WTC11 (cell line): ENCODE data around the gene VEZT. TPM values are rescaled to one million over a fixed set of nuclear protein-coding genes. Genes with fewer than 3 reads are reported as not detected.
"Not testable (repeated sequence)": the region's sequence is repeated elsewhere in the genome, so short reads cannot be mapped to it uniquely, and the experiment has no call there.

Experiments
- ATAC-seq: fragments of 200-7000 bp; cut with Tn5 transposase; 2 replicates; pipeline ENCODE4 v1.10.0; 2021; ENCODE audit warnings: mild to moderate bottlenecking, moderate library complexity
- CTCF ChIA-PET: fragments of 300-600 bp; sonication (Branson Sonifier 250); formaldehyde crosslinking; loops from one replicate; lab custom pipeline; 2021; ENCODE audit warnings: antibody characterized with exemption; lab: Charles Lee
- POLR2A ChIA-PET: fragments of 350-600 bp; sonication (Branson Sonifier 250); formaldehyde crosslinking; loops from one replicate; lab custom pipeline; 2021; ENCODE audit warnings: antibody characterized with exemption; lab: Charles Lee
- DNase-seq: peaks from one replicate; pipeline ENCODE4 v3.0.0; 2021; ENCODE audit warnings: low spot score
- H3K27ac Mint-ChIP-seq: 2 replicates; pipeline ENCODE4 v1.8.0; 2021; ENCODE audit warnings: mixed read lengths
- H3K27me3 Mint-ChIP-seq: 2 replicates; pipeline ENCODE4 v1.8.0; 2021; ENCODE audit warnings: low read depth, mild to moderate bottlenecking, moderate library complexity, mixed read lengths
- H3K36me3 Mint-ChIP-seq: 2 replicates; pipeline ENCODE4 v1.8.0; 2021; ENCODE audit warnings: mixed read lengths
- H3K4me1 Mint-ChIP-seq: 2 replicates; pipeline ENCODE4 v1.8.0; 2022; ENCODE audit warnings: mixed read lengths
- H3K4me3 Mint-ChIP-seq: 2 replicates; pipeline ENCODE4 v1.8.0; 2021; ENCODE audit warnings: mild to moderate bottlenecking, moderate library complexity, mixed read lengths
- H3K9me3 Mint-ChIP-seq: 2 replicates; pipeline ENCODE4 v1.8.0; 2021; ENCODE audit warnings: mixed read lengths
- CREB1 ChIP-seq: sonication (generic); formaldehyde crosslinking; IDR thresholded peaks from 2 replicates; pipeline ENCODE4 v1.8.0; 2023; ENCODE audit warnings: mild to moderate bottlenecking, missing genetic modification reagents
- JUN ChIP-seq: sonication (generic); formaldehyde crosslinking; IDR thresholded peaks from 2 replicates; pipeline ENCODE4 v1.8.0; 2023; ENCODE audit warnings: mild to moderate bottlenecking, missing genetic modification reagents
- KAT7 ChIP-seq: sonication (generic); formaldehyde crosslinking; IDR thresholded peaks from 2 replicates; pipeline ENCODE4 v1.8.1; 2023; ENCODE audit warnings: missing genetic modification reagents, mild to moderate bottlenecking, borderline replicate concordance
- NFE2L1 ChIP-seq: sonication (generic); formaldehyde crosslinking; IDR thresholded peaks from 2 replicates; pipeline ENCODE4 v1.8.1; 2023; ENCODE audit warnings: missing genetic modification reagents
- NR2C2 ChIP-seq: sonication (generic); formaldehyde crosslinking; IDR thresholded peaks from 2 replicates; pipeline ENCODE4 v1.8.0; 2022; ENCODE audit warnings: mild to moderate bottlenecking, missing genetic modification reagents
- RELA ChIP-seq: sonication (generic); formaldehyde crosslinking; IDR thresholded peaks from 2 replicates; pipeline ENCODE4 v1.8.1; 2022; ENCODE audit warnings: missing genetic modification reagents, mild to moderate bottlenecking, borderline replicate concordance
- SMAD3 ChIP-seq: sonication (generic); formaldehyde crosslinking; IDR thresholded peaks from 2 replicates; pipeline ENCODE4 v1.8.0; 2022; ENCODE audit warnings: missing genetic modification reagents, mild to moderate bottlenecking, borderline replicate concordance
- SMAD4 ChIP-seq: sonication (generic); formaldehyde crosslinking; IDR thresholded peaks from 2 replicates; pipeline ENCODE4 v1.8.0; 2022; ENCODE audit warnings: mild to moderate bottlenecking, missing genetic modification reagents
- TCF7 ChIP-seq: sonication (generic); formaldehyde crosslinking; IDR thresholded peaks from 2 replicates; pipeline ENCODE4 v1.8.0; 2022; ENCODE audit warnings: mild to moderate bottlenecking, low read depth, missing genetic modification reagents, moderate library complexity
- TEAD4 ChIP-seq: sonication (generic); formaldehyde crosslinking; IDR thresholded peaks from 2 replicates; pipeline ENCODE4 v1.8.0; 2022; ENCODE audit warnings: mild to moderate bottlenecking, missing genetic modification reagents
- ZNF416 ChIP-seq: fragments of 250-450 bp; sonication (Bioruptor Pico); IDR thresholded peaks from 2 replicates; pipeline ENCODE4 v1.9.0; 2021; ENCODE audit warnings: mild to moderate bottlenecking, inconsistent platforms
- ZNF671 ChIP-seq: fragments of 250-450 bp; sonication (Bioruptor Pico); IDR thresholded peaks from 2 replicates; pipeline ENCODE4 v1.8.0; 2021; ENCODE audit warnings: mild to moderate bottlenecking
- total RNA-seq: library from RNA; stranded (reverse); gene quantifications from 3 replicates; pipeline ENCODE4 v1.2.3, GENCODE V29; 2021
- TF ChIP-seq, protein P1 (sequence below): sonication (generic); formaldehyde crosslinking; IDR thresholded peaks from 2 replicates; pipeline ENCODE4 v1.8.0; 2022; ENCODE audit warnings: mild to moderate bottlenecking, missing genetic modification reagents
- TF ChIP-seq, protein P2 (sequence below): sonication (generic); formaldehyde crosslinking; IDR thresholded peaks from 2 replicates; pipeline ENCODE4 v1.8.0; 2022; ENCODE audit warnings: missing genetic modification reagents
- TF ChIP-seq, protein P3 (sequence below): sonication (generic); formaldehyde crosslinking; IDR thresholded peaks from 2 replicates; pipeline ENCODE4 v1.8.0; 2023; ENCODE audit warnings: missing genetic modification reagents
- TF ChIP-seq, protein P4 (sequence below): fragments of 250-450 bp; sonication (Bioruptor Pico); IDR thresholded peaks from 2 replicates; pipeline ENCODE4 v1.9.0; 2021; ENCODE audit warnings: mild to moderate bottlenecking
- TF ChIP-seq, protein P5 (sequence below): sonication (generic); formaldehyde crosslinking; IDR thresholded peaks from 2 replicates; pipeline ENCODE4 v1.8.1; 2023; ENCODE audit warnings: mild to moderate bottlenecking, missing genetic modification reagents
- TF ChIP-seq, protein P6 (sequence below): sonication (generic); formaldehyde crosslinking; IDR thresholded peaks from 2 replicates; pipeline ENCODE4 v1.8.1; 2023; ENCODE audit warnings: mild to moderate bottlenecking, moderate library complexity, missing genetic modification reagents

VEZT gene
- total RNA-seq, 1 experiment from 2014 or later = 54.5 TPM

DNA sequence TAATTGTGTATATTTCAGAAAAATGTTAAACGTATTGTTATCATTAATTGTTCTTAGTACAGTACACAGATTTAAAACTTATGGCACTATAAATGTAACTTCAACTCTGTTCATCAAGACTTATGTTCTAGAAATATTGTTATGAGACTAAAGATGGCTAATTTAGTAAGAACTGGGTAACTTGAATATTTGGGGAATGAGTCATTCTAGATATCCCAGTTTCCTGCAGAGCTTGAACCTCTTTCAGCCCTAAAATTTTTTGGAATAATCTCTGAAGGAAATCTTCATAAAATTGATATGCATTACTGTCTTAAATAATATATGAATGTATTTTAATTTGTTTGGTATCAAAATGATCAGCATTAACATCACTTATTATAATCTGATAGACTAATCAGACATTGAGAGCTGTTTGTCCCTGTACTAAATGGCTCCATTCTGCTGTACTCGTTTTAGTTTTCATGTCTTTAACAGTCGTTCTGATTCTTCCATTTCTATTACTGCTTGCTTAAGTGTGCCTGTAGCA lies 87.1 kb downstream of the VEZT start (continued):
- TF ChIP-seq, protein P1, sequence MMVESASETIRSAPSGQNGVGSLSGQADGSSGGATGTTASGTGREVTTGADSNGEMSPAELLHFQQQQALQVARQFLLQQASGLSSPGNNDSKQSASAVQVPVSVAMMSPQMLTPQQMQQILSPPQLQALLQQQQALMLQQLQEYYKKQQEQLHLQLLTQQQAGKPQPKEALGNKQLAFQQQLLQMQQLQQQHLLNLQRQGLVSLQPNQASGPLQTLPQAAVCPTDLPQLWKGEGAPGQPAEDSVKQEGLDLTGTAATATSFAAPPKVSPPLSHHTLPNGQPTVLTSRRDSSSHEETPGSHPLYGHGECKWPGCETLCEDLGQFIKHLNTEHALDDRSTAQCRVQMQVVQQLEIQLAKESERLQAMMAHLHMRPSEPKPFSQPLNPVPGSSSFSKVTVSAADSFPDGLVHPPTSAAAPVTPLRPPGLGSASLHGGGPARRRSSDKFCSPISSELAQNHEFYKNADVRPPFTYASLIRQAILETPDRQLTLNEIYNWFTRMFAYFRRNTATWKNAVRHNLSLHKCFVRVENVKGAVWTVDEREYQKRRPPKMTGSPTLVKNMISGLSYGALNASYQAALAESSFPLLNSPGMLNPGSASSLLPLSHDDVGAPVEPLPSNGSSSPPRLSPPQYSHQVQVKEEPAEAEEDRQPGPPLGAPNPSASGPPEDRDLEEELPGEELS (CRISPR knock-in tag) = no peak
- TF ChIP-seq NFE2L1 (CRISPR knock-in tag) (no peak), CREB1 (no peak)
- TF ChIP-seq, all 79 proteins: peak for 0

DNA sequence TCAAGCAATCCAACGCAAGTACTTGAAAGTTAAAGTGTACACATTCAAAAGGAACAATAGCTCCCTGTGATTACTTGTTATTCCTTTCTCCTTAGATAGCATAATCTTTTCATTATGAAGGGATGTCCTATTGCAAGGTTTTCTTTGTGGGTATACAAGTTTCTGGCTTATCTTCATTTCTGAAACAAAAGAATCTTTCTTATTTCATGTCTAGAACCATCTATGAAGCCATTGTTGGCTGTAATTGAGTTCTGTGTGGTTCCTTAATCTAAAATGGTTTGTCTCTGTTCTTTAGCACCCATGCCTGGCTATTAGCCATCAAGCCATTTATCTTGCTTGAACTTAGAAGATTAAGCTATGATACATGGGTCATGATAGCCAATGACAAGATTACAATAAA lies 95.0 kb downstream of the VEZT start:
- Mint-ChIP-seq H3K4me1 (no peaks in the 10 kb centered on the region), H3K27me3 (no peaks in the 10 kb centered on the region), H3K4me3 (no peak overlapping the region), H3K27ac (no peak overlapping the region), H3K36me3 (peaks cover 5% of the 10 kb centered on the region), H3K9me3 (no peaks in the 10 kb centered on the region)
- DNase-seq (no peak), ATAC-seq (no peak)
- CTCF ChIA-PET = no interaction called here
- POLR2A ChIA-PET = no interaction called here
- TF ChIP-seq JUN (no peak), TCF7 (CRISPR knock-in tag) (no peak), ZNF671 (CRISPR knock-in tag) (no peak), ZNF416 (no peak), KAT7 (no peak), TEAD4 (no peak), SMAD4 (CRISPR knock-in tag) (no peak), RELA (CRISPR knock-in tag) (no peak), NFE2L1 (CRISPR knock-in tag) (no peak), SMAD3 (CRISPR knock-in tag) (no peak), NR2C2 (CRISPR knock-in tag) (no peak)
- TF ChIP-seq, protein P2, sequence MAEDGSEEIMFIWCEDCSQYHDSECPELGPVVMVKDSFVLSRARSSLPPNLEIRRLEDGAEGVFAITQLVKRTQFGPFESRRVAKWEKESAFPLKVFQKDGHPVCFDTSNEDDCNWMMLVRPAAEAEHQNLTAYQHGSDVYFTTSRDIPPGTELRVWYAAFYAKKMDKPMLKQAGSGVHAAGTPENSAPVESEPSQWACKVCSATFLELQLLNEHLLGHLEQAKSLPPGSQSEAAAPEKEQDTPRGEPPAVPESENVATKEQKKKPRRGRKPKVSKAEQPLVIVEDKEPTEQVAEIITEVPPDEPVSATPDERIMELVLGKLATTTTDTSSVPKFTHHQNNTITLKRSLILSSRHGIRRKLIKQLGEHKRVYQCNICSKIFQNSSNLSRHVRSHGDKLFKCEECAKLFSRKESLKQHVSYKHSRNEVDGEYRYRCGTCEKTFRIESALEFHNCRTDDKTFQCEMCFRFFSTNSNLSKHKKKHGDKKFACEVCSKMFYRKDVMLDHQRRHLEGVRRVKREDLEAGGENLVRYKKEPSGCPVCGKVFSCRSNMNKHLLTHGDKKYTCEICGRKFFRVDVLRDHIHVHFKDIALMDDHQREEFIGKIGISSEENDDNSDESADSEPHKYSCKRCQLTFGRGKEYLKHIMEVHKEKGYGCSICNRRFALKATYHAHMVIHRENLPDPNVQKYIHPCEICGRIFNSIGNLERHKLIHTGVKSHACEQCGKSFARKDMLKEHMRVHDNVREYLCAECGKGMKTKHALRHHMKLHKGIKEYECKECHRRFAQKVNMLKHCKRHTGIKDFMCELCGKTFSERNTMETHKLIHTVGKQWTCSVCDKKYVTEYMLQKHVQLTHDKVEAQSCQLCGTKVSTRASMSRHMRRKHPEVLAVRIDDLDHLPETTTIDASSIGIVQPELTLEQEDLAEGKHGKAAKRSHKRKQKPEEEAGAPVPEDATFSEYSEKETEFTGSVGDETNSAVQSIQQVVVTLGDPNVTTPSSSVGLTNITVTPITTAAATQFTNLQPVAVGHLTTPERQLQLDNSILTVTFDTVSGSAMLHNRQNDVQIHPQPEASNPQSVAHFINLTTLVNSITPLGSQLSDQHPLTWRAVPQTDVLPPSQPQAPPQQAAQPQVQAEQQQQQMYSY (CRISPR knock-in tag) = no peak
- TF ChIP-seq, protein P3, sequence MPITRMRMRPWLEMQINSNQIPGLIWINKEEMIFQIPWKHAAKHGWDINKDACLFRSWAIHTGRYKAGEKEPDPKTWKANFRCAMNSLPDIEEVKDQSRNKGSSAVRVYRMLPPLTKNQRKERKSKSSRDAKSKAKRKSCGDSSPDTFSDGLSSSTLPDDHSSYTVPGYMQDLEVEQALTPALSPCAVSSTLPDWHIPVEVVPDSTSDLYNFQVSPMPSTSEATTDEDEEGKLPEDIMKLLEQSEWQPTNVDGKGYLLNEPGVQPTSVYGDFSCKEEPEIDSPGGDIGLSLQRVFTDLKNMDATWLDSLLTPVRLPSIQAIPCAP (CRISPR knock-in tag) = no peak
- TF ChIP-seq, protein P4, sequence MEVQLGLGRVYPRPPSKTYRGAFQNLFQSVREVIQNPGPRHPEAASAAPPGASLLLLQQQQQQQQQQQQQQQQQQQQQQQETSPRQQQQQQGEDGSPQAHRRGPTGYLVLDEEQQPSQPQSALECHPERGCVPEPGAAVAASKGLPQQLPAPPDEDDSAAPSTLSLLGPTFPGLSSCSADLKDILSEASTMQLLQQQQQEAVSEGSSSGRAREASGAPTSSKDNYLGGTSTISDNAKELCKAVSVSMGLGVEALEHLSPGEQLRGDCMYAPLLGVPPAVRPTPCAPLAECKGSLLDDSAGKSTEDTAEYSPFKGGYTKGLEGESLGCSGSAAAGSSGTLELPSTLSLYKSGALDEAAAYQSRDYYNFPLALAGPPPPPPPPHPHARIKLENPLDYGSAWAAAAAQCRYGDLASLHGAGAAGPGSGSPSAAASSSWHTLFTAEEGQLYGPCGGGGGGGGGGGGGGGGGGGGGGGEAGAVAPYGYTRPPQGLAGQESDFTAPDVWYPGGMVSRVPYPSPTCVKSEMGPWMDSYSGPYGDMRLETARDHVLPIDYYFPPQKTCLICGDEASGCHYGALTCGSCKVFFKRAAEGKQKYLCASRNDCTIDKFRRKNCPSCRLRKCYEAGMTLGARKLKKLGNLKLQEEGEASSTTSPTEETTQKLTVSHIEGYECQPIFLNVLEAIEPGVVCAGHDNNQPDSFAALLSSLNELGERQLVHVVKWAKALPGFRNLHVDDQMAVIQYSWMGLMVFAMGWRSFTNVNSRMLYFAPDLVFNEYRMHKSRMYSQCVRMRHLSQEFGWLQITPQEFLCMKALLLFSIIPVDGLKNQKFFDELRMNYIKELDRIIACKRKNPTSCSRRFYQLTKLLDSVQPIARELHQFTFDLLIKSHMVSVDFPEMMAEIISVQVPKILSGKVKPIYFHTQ = no peak
- TF ChIP-seq, protein P5, sequence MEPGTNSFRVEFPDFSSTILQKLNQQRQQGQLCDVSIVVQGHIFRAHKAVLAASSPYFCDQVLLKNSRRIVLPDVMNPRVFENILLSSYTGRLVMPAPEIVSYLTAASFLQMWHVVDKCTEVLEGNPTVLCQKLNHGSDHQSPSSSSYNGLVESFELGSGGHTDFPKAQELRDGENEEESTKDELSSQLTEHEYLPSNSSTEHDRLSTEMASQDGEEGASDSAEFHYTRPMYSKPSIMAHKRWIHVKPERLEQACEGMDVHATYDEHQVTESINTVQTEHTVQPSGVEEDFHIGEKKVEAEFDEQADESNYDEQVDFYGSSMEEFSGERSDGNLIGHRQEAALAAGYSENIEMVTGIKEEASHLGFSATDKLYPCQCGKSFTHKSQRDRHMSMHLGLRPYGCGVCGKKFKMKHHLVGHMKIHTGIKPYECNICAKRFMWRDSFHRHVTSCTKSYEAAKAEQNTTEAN (CRISPR knock-in tag) = no peak
- TF ChIP-seq, protein P6, sequence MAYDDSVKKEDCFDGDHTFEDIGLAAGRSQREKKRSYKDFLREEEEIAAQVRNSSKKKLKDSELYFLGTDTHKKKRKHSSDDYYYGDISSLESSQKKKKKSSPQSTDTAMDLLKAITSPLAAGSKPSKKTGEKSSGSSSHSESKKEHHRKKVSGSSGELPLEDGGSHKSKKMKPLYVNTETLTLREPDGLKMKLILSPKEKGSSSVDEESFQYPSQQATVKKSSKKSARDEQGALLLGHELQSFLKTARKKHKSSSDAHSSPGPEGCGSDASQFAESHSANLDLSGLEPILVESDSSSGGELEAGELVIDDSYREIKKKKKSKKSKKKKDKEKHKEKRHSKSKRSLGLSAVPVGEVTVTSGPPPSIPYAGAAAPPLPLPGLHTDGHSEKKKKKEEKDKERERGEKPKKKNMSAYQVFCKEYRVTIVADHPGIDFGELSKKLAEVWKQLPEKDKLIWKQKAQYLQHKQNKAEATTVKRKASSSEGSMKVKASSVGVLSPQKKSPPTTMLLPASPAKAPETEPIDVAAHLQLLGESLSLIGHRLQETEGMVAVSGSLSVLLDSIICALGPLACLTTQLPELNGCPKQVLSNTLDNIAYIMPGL (CRISPR knock-in tag) = no peak

DNA sequence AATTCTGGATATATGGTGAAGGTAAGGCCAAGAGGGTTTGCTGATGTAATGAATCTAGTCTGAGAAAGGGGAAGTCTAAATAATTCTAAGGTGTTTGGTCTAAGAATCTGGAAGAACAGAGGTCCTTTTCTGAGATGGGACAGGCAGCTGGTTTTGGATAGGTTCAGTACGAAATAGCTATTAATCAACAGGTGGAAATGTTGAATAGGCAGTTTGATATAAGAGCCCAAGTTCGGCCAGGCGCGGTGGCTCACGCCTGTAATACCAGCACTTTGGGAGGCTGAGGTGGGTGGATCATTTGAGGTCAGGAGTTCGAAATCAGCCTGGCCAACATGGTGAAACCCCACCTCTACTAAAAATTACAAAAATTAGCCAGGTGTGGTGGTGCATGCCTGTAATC lies 97.1 kb downstream of the VEZT start:
- H3K27me3 Mint-ChIP-seq, POLR2A ChIA-PET, ATAC-seq, H3K9me3 Mint-ChIP-seq, H3K4me1 Mint-ChIP-seq, H3K4me3 Mint-ChIP-seq, CTCF ChIA-PET, H3K27ac Mint-ChIP-seq, DNase-seq, H3K36me3 Mint-ChIP-seq: not testable (repeated sequence)
